Small intestine (tissue), 7 donors: ENCODE measurements around the gene DNTT. TPM values are rescaled to one million over a fixed set of nuclear protein-coding genes. Genes with fewer than 3 reads are reported as not detected.

Experiments
- DNase-seq, 2 donors: peaks; one replicate each; pipeline versions ENCODE4 v3.0.0 to v3.0.0-alpha.2; 2013
- FAIRE-seq: peaks from 2 replicates; lab custom pipeline; 2012; peaks lifted over from hg19 to GRCh38; lab: Jason Lieb, UNC
- H3K27ac ChIP-seq, 3 donors: one replicate each; pipeline ENCODE4 v1.5.1; 2013; ENCODE audit warnings: low read length in 2 of 3, mild to moderate bottlenecking in 2 of 3, control low read depth in 1 of 3, inconsistent platforms in 1 of 3, low read depth in 1 of 3, moderate library complexity in 1 of 3
- H3K27me3 ChIP-seq, 3 donors: one replicate each; pipeline ENCODE4 v1.6.1; 2013; ENCODE audit warnings: low read length in 3 of 3, inconsistent platforms in 1 of 3; ENCODE audit not compliant: control insufficient read depth in 3 of 3, insufficient read depth in 3 of 3
- H3K36me3 ChIP-seq, 3 donors: one replicate each; pipeline ENCODE4 v1.6.1; 2013; ENCODE audit warnings: low read length in 3 of 3, inconsistent platforms in 1 of 3, low read depth in 1 of 3, mild to moderate bottlenecking in 1 of 3, moderate library complexity in 1 of 3; ENCODE audit not compliant: control insufficient read depth in 3 of 3, insufficient read depth in 2 of 3
- H3K4me1 ChIP-seq, 3 donors: one replicate each; pipeline ENCODE4 v1.6.1; 2013; ENCODE audit warnings: low read length in 2 of 3, inconsistent platforms in 1 of 3, low read depth in 1 of 3, mild to moderate bottlenecking in 1 of 3, moderate library complexity in 1 of 3; ENCODE audit not compliant: control insufficient read depth in 3 of 3, insufficient read depth in 2 of 3
- H3K4me3 ChIP-seq, 3 donors: one replicate each; pipeline ENCODE4 v1.5.1; 2013; ENCODE audit warnings: low read length in 3 of 3, control low read depth in 1 of 3, inconsistent platforms in 1 of 3, low read depth in 1 of 3, mild to moderate bottlenecking in 1 of 3, moderate library complexity in 1 of 3
- H3K9me3 ChIP-seq, 2 donors: one replicate each; pipeline ENCODE4 v1.6.1; 2013; ENCODE audit warnings: low read depth in 1 of 2, low read length in 1 of 2; ENCODE audit not compliant: control insufficient read depth in 2 of 2, insufficient read depth in 1 of 2
- WGBS, 3 donors: extraction: QIAGEN DNeasy Blood & Tissue Kit; methylation state at CpG; one replicate each; pipeline ENCODE4 v1.1.7; 2013; 5-methylcytosine and 5-hydroxymethylcytosine counted together
- polyA plus RNA-seq, 4 donors: library from polyadenylated mRNA; stranded (reverse) in 3 of 4; unstranded in 1 of 4; fragments of 200-250 nt in 3 of 4; fragments of 120-200 nt in 1 of 4; gene quantifications; one replicate each; pipeline versions ENCODE4 v1.2.1 to v1.2.3, GENCODE V29; 2013
- donor health status: healthy with polysubstance abuse.
- donor health status: control.
- donor health status: control.
- donor health status: Bipolar disorder and iron deficiency.
- donor health status: healthy.

The DNTT gene
- polyA plus RNA-seq, 4 donors, result 0.16 TPM; not detected in 3

GRCh38 chr10:96321822-96322221, 17.6 kb downstream of the DNTT start:
- WGBS, 3 donors, result 66 to 81% (median 77%) methylated on average over 5 of the region's 5 CpGs
- Histone ChIP-seq H3K9me3 (no peaks in the 10 kb centered on the region), H3K4me1 (no peaks in the 10 kb centered on the region), H3K4me3 (no peak overlapping the region), H3K36me3 (no peaks in the 10 kb centered on the region), H3K27me3 (no peaks in the 10 kb centered on the region), H3K27ac (no peak overlapping the region)
- DNase-seq (no peak), FAIRE-seq (no peak)

DNA sequence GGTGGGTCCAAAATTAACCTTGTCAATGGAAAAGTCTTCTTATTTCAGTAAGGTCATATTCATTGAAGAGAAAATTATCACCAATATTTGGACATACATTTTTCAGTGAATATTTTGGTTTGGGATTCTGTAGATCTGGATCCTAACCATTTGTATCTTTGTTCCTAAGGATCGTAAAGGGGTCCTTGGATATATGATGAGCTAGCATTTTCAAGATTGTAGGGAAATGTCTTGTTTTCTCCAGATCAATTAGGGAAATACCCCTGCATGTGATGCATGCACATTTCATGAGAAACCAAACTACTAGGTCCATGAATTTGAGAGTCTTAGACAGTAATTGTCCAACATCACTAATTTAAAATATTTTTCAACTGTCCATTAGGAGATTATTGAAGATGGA, 18.0 kb downstream of the DNTT start:
- Histone ChIP-seq H3K4me3 (no peak overlapping the region), H3K27ac (no peak overlapping the region), H3K4me1 (no peaks in the 10 kb centered on the region), H3K9me3 (no peaks in the 10 kb centered on the region), H3K27me3 (no peaks in the 10 kb centered on the region), H3K36me3 (no peaks in the 10 kb centered on the region)
- DNase-seq, result no peak
- FAIRE-seq, result no peak
- WGBS, 3 donors, result 95 to 100% (median 97%) methylated on average over 1 of the region's 1 CpG

- FAIRE-seq (no peak), DNase-seq (peak; percentile 39 to 57)
- Histone ChIP-seq H3K4me3 (no peak overlapping the region), H3K4me1 (no peaks in the 10 kb centered on the region), H3K36me3 (no peaks in the 10 kb centered on the region), H3K27me3 (peaks cover 0 to 6% (median 0%) of the 10 kb centered on the region in 3 donors), H3K9me3 (no peaks in the 10 kb centered on the region), H3K27ac (no peak overlapping the region)
- 8 to 59% (median 36%) methylated on average over 2 of the region's 2 CpGs for WGBS, 3 donors
These were observed 20.2 kb downstream of the DNTT start for GRCh38 chr10:96324447-96324846.

DNA sequence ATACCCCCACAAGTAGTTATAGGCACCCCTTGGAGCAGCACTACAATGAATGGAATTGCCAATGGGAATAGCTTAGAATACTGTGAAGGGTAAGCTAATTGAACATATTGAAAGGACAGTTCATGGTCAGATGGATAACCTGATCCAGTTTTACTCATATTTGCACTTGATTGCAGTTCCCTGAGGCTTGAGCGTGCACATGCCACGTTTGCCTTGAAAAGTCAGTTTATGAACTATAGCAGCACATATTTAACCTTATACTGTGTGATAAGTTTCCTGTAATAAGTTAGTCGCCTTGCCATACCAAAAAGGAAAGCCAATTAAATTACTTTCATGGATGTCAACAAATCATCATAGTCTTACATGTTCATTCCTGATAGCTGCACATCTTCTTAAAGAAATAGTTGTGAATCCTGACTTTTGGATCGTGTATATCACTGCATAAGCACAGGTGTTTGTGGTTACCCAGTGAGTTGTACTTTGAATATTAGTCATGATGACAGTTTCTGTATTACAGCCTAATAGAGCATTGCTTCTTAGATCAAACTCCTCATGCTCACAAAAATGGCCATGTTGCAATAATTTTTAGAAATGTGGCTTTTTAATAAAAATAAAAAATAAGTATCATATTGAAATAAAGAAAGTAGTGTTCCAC, 21.6 kb downstream of the DNTT start:
- Histone ChIP-seq H3K9me3 (no peaks in the 10 kb centered on the region), H3K4me3 (no peak overlapping the region), H3K27me3 (peaks cover 0 to 6% (median 0%) of the 10 kb centered on the region in 3 donors), H3K4me1 (no peaks in the 10 kb centered on the region), H3K27ac (no peak overlapping the region), H3K36me3 (no peaks in the 10 kb centered on the region)
- 61 to 74% (median 64%) methylated on average over 4 of the region's 4 CpGs for WGBS, 3 donors
- FAIRE-seq, result no peak
- DNase-seq, result no peak

- Histone ChIP-seq H3K9me3 (no peaks in the 10 kb centered on the region), H3K27me3 (peaks cover 0 to 6% (median 0%) of the 10 kb centered on the region in 3 donors), H3K4me1 (no peaks in the 10 kb centered on the region), H3K36me3 (no peaks in the 10 kb centered on the region), H3K27ac (no peak overlapping the region), H3K4me3 (no peak overlapping the region)
- 86 to 89% (median 87%) methylated on average over 7 of the region's 7 CpGs for WGBS, 3 donors
- DNase-seq (no peak), FAIRE-seq (no peak)
These were observed 23.2 kb downstream of the DNTT start for GRCh38 chr10:96327462-96327861.

- H3K27me3 ChIP-seq, result peaks cover 0 to 2% (median 0%) of the 10 kb centered on the region in 3 donors
- 26 to 48% (median 26%) methylated on average over 1 of the region's 1 CpG for WGBS, 3 donors
- H3K27ac ChIP-seq, result no peak overlapping the region
- no peaks in the 10 kb centered on the region for H3K36me3 ChIP-seq
- no peaks in the 10 kb centered on the region for H3K9me3 ChIP-seq
- FAIRE-seq (no peak), DNase-seq (no peak)
- no peaks in the 10 kb centered on the region for H3K4me1 ChIP-seq
- no peak overlapping the region for H3K4me3 ChIP-seq
These were observed 28.9 kb downstream of the DNTT start for GRCh38 chr10:96333101-96333500.

GRCh38 chr10:96334616-96335526, 30.6 kb downstream of the DNTT start:
- FAIRE-seq (no peak), DNase-seq (peak; percentile 70 to 77)
- WGBS, 3 donors, result 17 to 35% (median 24%) methylated on average over 5 of the region's 5 CpGs
- Histone ChIP-seq H3K27ac (no peak overlapping the region), H3K9me3 (no peaks in the 10 kb centered on the region), H3K27me3 (no peaks in the 10 kb centered on the region), H3K36me3 (no peaks in the 10 kb centered on the region), H3K4me1 (no peaks in the 10 kb centered on the region), H3K4me3 (no peak overlapping the region)

GRCh38 chr10:96337106-96337505, 32.9 kb downstream of the DNTT start:
- WGBS, 3 donors, result 87 to 95% (median 91%) methylated on average over 2 of the region's 2 CpGs
- no peak overlapping the region for H3K27ac ChIP-seq
- FAIRE-seq (no peak), DNase-seq (no peak)
- no peaks in the 10 kb centered on the region for H3K9me3 ChIP-seq
- H3K36me3 ChIP-seq, result no peaks in the 10 kb centered on the region
- H3K4me3 ChIP-seq, result no peak overlapping the region
- H3K4me1 ChIP-seq, result no peaks in the 10 kb centered on the region
- no peaks in the 10 kb centered on the region for H3K27me3 ChIP-seq
